HUDEP-2 (cell line): ENCODE measurements around the gene TACO1.

Experiments used
- DNase-seq, 76 experiments: peaks; one replicate each; lab custom pipeline; 2025; ENCODE audit not compliant: unreplicated experiment in 76 of 76; lab: John Stamatoyannopoulos, UW

TACO1 gene

DNA sequence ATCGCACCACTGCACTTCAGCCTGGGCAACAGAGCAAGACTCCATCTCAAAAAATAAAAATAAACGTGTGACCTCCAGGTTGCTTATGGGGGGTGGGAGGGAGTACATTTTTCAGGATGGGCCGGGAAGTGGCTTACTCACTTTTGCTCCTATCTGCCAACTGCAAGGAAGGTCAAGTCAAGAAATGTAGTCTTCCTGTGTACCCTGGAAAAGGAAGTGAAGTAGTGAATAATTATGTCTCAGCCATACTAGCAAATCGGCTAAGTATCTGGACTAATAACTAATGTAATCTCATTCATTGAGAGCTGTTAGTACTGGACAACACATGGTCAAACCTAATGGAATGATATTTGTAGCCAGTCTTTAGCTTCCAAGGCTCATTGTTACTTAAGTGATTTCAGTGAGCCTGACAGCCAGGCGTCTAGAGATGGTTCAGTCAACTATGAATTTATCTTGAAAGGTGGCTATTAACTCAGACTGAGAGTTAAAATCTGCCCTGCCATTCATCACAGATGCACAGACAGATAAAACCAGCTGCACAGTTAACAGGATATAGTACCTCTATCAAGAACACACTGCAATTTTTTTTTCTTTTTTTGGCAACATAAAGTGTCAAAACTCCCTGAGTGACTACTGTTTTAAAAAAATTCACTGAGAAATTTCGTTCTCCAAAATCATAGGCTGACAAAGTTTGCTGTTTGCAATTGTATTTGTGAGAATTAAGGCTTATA lies 3.7 kb upstream of the TACO1 start:
- DNase-seq: peak in 1 of 76 experiments; percentile 17

DNA sequence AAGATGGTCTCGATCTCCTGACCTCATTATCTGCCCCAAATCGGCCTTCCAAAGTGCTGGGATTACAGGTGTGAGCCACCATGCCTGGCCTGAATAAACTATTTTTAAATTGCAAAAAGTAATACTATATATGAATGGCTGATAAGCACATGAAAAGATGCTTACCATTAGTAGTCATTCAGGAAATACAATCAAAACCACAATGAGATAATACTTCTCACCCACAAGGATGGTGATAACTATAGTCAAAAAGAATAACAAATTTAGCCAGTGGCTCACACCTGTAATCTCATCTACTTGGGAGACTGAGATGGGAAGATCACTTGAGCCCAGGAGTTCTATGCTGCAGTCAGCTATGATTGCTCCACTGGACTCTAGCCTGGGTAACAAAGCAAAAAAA lies 2.4 kb upstream of the TACO1 start:
- no peak for DNase-seq

DNA sequence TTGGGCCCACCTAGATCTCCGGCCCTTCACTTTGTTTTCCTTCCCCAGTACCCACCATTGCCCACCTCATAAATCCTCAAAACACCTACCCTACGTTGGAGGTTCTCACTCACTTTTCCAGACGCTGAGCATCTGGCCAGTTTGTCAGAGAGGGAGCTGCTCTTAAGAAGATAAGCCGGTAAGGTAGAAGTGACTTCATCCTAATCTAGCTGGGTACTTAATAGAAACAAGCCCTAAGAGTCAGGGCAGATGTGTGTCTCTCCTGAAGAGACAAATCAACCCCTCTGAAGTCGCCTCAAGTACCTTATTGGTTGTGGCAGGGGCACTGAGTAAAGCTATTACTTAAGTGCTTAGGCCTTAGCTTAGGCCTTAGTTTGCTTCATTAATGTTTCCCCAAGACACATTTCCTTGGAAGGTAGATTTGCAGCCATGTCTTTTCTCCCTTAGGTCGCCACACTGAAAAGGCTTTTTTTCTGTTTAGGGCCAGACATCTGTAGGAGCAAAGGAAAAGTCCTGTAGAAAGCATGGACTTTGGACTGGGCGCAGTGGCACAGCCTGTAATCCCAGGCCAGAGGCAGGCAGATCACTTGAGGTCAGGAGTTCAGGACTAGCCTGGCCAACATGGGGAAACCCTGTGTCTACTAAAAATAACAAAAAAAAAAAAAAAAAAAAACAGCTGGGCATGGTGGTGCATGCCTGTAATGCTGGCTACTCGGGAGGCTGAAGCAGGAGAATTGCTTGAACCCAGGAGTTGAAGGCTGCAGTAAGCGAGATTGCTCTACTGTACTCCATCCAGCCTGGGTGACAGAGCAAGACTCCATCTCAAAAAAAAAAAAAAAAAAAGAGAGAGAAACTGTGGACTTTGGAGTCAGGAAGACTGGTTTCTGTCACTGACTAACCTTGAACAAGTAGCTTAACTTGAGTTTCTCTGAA lies 1.0 kb downstream of the TACO1 start:
- peak in 10 of 76 experiments; percentile 7 to 36 (median 18) for DNase-seq

GRCh38 chr17:63609816-63610573 lies 9.3 kb downstream of the TACO1 start:
- no peak for DNase-seq

DNA sequence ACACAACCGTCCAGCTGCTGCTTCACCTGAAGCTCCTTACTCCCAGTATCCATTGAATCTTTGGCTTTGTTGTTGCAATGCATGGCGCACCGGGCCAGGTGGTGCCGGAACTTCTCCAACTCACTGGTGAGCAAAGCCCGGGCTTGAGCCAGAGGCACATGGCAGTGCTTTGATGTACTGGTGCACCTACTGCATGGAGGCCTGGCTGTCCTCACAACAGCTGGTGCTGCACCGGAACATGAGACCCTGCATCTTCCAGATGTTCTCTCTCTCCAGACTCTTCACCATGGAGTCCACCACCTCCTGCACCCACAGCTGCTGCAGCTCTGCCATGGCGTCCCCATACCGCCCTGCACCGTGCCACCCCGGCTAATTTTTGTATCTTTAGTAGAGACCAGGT lies 10.2 kb downstream of the TACO1 start:
- DNase-seq: no peak

DNA sequence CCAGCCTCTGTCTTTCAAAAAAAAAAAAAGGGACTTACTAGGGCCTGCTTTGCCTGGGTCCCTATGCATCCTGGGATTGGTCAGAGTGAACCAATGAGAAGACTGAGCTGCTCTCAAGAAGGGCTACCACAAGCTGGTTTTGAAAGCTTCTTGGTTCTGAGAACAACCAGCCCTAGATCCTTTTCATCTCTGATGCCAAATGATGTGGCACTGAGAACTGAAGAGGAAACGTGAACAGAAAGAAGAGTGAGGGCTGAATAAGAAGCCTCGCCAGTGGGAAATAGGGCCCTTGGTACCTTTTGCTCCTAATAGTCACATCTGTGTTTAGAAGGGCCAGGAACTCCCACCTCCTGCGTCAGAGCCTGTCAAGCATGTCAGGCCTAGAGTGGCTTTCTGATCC lies 10.7 kb downstream of the TACO1 start:
- DNase-seq: no peak

GRCh38 chr17:63613663-63614062 lies 13.0 kb downstream of the TACO1 start:
- DNase-seq: no peak

- no peak for DNase-seq
Measured at GRCh38 chr17:63621229-63621683, 20.6 kb downstream of the TACO1 start.

DNA sequence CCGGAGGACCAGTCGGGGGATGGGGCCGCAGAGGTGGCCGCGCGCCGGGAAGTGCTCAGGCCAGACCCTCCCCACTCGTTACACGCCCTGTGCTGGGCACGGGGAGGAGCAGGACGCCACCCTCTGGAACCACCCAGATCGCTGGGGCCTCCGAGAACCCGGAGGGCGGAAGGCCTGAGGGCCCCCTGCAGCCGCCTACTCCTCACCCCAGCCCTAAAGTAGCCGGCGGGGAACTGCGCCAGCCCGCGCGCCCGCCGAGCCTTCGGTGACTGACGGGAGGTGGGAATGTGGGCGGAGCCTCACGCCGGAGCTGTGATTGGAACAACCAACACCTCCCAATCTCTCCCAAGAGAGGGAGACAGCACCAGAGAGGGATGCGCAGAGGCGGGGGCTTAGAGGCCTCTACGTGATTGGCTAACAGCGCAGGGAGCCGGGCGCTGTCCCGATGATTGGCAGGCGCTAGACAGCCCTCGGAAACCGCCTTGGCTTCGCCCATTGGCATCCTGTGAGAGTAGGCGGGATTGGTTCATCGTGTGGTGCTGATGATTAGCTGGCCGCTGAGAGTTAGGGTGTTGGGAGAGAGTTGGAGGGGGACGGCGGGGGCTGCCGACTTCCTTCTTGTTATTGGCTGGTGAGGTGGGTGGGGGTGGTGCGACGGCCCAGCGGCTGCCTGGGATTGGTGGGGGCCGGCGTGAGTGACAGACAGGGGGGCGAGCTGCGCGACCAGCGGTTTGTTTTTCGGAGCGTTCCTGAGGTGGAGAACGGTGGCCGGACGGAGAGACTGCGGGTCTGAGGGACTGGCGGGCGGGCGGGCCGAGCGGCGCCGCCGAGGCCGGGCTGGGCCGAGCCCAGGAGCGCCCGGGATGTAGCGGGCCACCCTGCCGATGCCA lies 21.2 kb downstream of the TACO1 start, which contains the start of gene MAP3K3:
Gene MAP3K3 (plus strand): TSS at position 734 of the 890 bp plus-strand sequence. CDS start 343 bp downstream, outside the sequence.
- peak; percentile 24 to 100 (median 99) for DNase-seq

- peak in 58 of 76 experiments; percentile 2 to 65 (median 42) for DNase-seq
Measured at GRCh38 chr17:63622574-63623390, 22.1 kb downstream of the TACO1 start.

GRCh38 chr17:63623786-63624530 lies 23.3 kb downstream of the TACO1 start:
- DNase-seq: no peak

DNA sequence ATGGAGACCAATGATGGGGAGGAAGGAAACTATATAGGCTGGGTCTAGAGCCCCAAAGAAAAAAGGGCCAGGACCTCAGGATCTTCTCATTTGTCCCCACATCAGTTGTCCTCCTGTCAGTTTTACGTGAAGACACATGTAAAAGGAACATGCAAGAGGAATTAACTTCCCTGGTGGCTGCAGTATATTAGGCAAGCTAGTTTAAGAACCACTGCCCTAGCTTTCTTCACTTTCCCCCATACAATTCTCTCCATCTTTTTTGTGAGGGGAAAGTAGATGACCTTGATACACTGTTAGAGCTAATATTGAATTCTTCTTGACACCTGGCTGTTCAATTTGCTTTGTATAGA lies 23.8 kb downstream of the TACO1 start:
- DNase-seq: no peak

DNA sequence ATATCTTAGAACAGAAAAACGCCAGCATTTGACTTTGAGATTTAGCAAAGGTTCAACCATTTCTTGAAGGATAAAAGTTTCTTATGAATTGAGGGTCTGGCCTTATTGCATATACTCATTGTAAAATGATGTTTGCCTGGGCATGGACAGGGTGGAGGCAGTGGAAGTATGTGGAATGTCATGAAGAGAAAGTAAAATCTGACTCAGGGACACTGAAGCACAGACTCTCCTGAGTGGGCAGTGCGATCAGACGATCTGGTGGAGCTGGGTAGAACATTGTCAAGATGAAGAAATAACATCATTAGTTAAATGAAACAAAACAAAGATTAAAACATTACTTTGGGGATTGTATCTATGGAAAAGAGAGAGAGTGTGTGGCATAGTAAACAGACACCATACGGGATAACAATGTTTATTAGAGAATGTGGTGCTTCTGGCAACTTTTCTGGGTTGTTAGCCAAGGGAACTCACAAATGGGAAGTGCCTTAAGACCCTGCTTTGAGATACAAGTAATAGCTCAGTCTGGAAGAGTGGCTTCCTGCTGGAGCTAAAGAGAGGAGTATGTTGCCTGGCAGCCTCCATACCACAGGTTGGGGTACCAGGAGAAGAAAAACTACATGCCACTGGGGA lies 26.0 kb downstream of the TACO1 start:
- DNase-seq: no peak

- no peak for DNase-seq
Measured at GRCh38 chr17:63629627-63630026, 28.9 kb downstream of the TACO1 start.

DNA sequence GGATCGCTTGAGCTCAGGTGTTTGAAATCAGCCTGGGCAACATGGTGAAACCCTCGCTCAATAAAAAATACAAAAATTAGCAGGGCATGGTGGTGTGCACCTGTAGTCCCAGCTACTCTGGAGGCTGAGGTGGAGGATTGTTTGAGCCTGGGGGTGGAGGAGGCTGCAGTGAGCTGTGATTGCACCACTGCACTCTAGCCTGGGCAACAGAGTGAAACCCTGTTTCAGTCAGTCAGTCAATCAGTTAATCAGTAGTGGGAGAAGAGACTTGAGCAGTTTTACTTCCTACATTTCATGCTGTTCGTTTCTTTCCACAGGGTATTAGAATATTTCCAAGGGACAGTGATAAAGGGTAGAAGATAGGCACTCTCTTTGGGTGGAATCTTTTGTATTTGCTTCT lies 30.4 kb downstream of the TACO1 start:
- no peak for DNase-seq

- no peak for DNase-seq
Measured at GRCh38 chr17:63631626-63632025, 30.9 kb downstream of the TACO1 start.

GRCh38 chr17:63633742-63634141 lies 33.0 kb downstream of the TACO1 start:
- DNase-seq: no peak

DNA sequence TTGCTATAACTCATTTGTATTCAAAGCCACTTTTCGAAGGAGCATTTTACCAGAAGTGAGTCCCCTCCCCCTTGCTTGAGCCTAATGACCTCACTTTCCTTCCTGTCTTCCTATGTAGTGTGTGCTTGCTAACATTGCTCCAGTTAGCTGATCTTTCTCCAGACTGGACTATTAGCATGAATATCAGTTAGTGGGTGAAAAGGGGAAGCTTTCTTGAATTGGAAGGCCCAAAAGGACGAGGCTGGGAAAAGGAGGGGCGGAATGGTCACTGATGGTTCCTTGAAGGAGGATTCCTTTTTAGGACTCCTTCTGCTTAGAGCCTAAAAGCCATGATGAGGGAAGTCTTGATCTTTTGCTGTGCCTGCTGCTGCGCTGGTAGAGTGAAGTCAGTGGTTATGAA lies 33.5 kb downstream of the TACO1 start:
- DNase-seq: no peak
